SK-N-MC (cell line): ENCODE measurements around the gene DNLZ.

Experiments used
- EZH2 ChIP-seq: fragments of 200-600 bp; sonication (generic); IDR thresholded peaks from one replicate; pipeline ENCODE4 v1.6.1; 2017; ENCODE audit warnings: antibody characterized with exemption
- FOXP2 ChIP-seq: optimal IDR thresholded peaks from 2 replicates; pipeline ENCODE3; 2011; ENCODE audit warnings: mild to moderate bottlenecking, moderate library complexity; ENCODE audit not compliant: insufficient read depth; ENCODE audit errors: extremely low read length, control extremely low read depth
- POLR2AphosphoS5 ChIP-seq: IDR thresholded peaks from 2 replicates; pipeline ENCODE4 v1.6.1; 2012; ENCODE audit warnings: mild to moderate bottlenecking, low read depth, low read length, borderline replicate concordance

- TF ChIP-seq POLR2AphosphoS5 (no peak), EZH2 (no peak), FOXP2 (no peak)
Observed at GRCh38 chr9:136322756-136323330, 40.7 kb downstream of the DNLZ start.
